WTC11 (cell line): ENCODE measurements around the gene NUP98. TPM values are rescaled to one million over a fixed set of nuclear protein-coding genes. Genes with fewer than 3 reads are reported as not detected.

ENCODE experiments used
- ATAC-seq: fragments of 200-7000 bp; cut with Tn5 transposase; 2 replicates; pipeline ENCODE4 v1.10.0; 2021; ENCODE audit warnings: mild to moderate bottlenecking, moderate library complexity
- Bru-seq: library from RNA; stranded (reverse); fragments of 400-500 nt; gene quantifications from one replicate; lab custom pipeline; 2021; lab: Mats Ljungman, UMichigan
- CTCF ChIA-PET: fragments of 300-600 bp; sonication (Branson Sonifier 250); formaldehyde crosslinking; loops from one replicate; lab custom pipeline; 2021; ENCODE audit warnings: antibody characterized with exemption; lab: Charles Lee
- POLR2A ChIA-PET: fragments of 350-600 bp; sonication (Branson Sonifier 250); formaldehyde crosslinking; loops from one replicate; lab custom pipeline; 2021; ENCODE audit warnings: antibody characterized with exemption; lab: Charles Lee
- DNase-seq: peaks from one replicate; pipeline ENCODE4 v3.0.0; 2021; ENCODE audit warnings: low spot score
- H3K27ac Mint-ChIP-seq: 2 replicates; pipeline ENCODE4 v1.8.0; 2021; ENCODE audit warnings: mixed read lengths
- H3K27me3 Mint-ChIP-seq: 2 replicates; pipeline ENCODE4 v1.8.0; 2021; ENCODE audit warnings: low read depth, mild to moderate bottlenecking, moderate library complexity, mixed read lengths
- H3K36me3 Mint-ChIP-seq: 2 replicates; pipeline ENCODE4 v1.8.0; 2021; ENCODE audit warnings: mixed read lengths
- H3K4me1 Mint-ChIP-seq: 2 replicates; pipeline ENCODE4 v1.8.0; 2022; ENCODE audit warnings: mixed read lengths
- H3K4me3 Mint-ChIP-seq: 2 replicates; pipeline ENCODE4 v1.8.0; 2021; ENCODE audit warnings: mild to moderate bottlenecking, moderate library complexity, mixed read lengths
- H3K9me3 Mint-ChIP-seq: 2 replicates; pipeline ENCODE4 v1.8.0; 2021; ENCODE audit warnings: mixed read lengths
- CDX4 ChIP-seq: fragments of 250-450 bp; sonication (Bioruptor Pico); IDR thresholded peaks from 2 replicates; pipeline ENCODE4 v1.9.0; 2021; ENCODE audit warnings: moderate library complexity, mild to moderate bottlenecking, inconsistent platforms, borderline replicate concordance
- CREB1 ChIP-seq: sonication (generic); formaldehyde crosslinking; IDR thresholded peaks from 2 replicates; pipeline ENCODE4 v1.8.0; 2023; ENCODE audit warnings: mild to moderate bottlenecking, missing genetic modification reagents
- E2F1 ChIP-seq: sonication (generic); formaldehyde crosslinking; IDR thresholded peaks from 2 replicates; pipeline ENCODE4 v1.8.0; 2022; ENCODE audit warnings: mild to moderate bottlenecking, missing genetic modification reagents
- ERG ChIP-seq: fragments of 250-450 bp; sonication (Bioruptor Pico); IDR thresholded peaks from 2 replicates; pipeline ENCODE4 v1.8.0; 2021; ENCODE audit warnings: mild to moderate bottlenecking
- ETV6 ChIP-seq: sonication (generic); formaldehyde crosslinking; IDR thresholded peaks from 2 replicates; pipeline ENCODE4 v1.8.1; 2022; ENCODE audit warnings: mild to moderate bottlenecking, missing genetic modification reagents
- FOXP1 ChIP-seq: sonication (generic); formaldehyde crosslinking; IDR thresholded peaks from 2 replicates; pipeline ENCODE4 v1.8.0; 2022; ENCODE audit warnings: missing genetic modification reagents, mild to moderate bottlenecking, moderate library complexity, borderline replicate concordance
- GABPB1 ChIP-seq: sonication (generic); formaldehyde crosslinking; IDR thresholded peaks from 2 replicates; pipeline ENCODE4 v1.8.1; 2023; ENCODE audit warnings: mild to moderate bottlenecking, missing genetic modification reagents
- MYBL2 ChIP-seq: sonication (generic); formaldehyde crosslinking; IDR thresholded peaks from 2 replicates; pipeline ENCODE4 v1.8.1; 2023; ENCODE audit warnings: mild to moderate bottlenecking, moderate library complexity, missing genetic modification reagents
- NFYB ChIP-seq: sonication (generic); formaldehyde crosslinking; conservative IDR thresholded peaks from 2 replicates; pipeline ENCODE4 v1.8.0; 2022; ENCODE audit warnings: low read depth, missing genetic modification reagents
- PRDM15 ChIP-seq: sonication (generic); formaldehyde crosslinking; IDR thresholded peaks from 2 replicates; pipeline ENCODE4 v1.8.0; 2022; ENCODE audit warnings: missing genetic modification reagents
- TCF7 ChIP-seq: sonication (generic); formaldehyde crosslinking; IDR thresholded peaks from 2 replicates; pipeline ENCODE4 v1.8.0; 2022; ENCODE audit warnings: mild to moderate bottlenecking, low read depth, missing genetic modification reagents, moderate library complexity
- TEAD1 ChIP-seq: sonication (generic); formaldehyde crosslinking; IDR thresholded peaks from 2 replicates; pipeline ENCODE4 v1.8.0; 2022; ENCODE audit warnings: mild to moderate bottlenecking, missing genetic modification reagents
- USF1 ChIP-seq: sonication (generic); formaldehyde crosslinking; IDR thresholded peaks from 2 replicates; pipeline ENCODE4 v1.8.0; 2022; ENCODE audit warnings: mild to moderate bottlenecking, missing genetic modification reagents
- ZBTB21 ChIP-seq: sonication (generic); formaldehyde crosslinking; IDR thresholded peaks from 2 replicates; pipeline ENCODE4 v1.8.1; 2023; ENCODE audit warnings: mild to moderate bottlenecking, missing genetic modification reagents, borderline replicate concordance
- ZNF317 ChIP-seq: sonication (generic); formaldehyde crosslinking; IDR thresholded peaks from 2 replicates; pipeline ENCODE4 v1.8.1; 2023; ENCODE audit warnings: low read depth, mild to moderate bottlenecking, moderate library complexity, missing genetic modification reagents, borderline replicate concordance
- ZNF416 ChIP-seq: fragments of 250-450 bp; sonication (Bioruptor Pico); IDR thresholded peaks from 2 replicates; pipeline ENCODE4 v1.9.0; 2021; ENCODE audit warnings: mild to moderate bottlenecking, inconsistent platforms
- ZSCAN18 ChIP-seq: fragments of 250-450 bp; sonication (Bioruptor Pico); IDR thresholded peaks from 2 replicates; pipeline ENCODE4 v2.1.2; 2022; ENCODE audit warnings: mild to moderate bottlenecking, moderate library complexity
- long read RNA-seq, 3 experiments: library from RNA in 1 of 3; library from capped mRNA in 1 of 3; library from polyadenylated mRNA in 1 of 3; unstranded in 2 of 3; stranded (forward) in 1 of 3; transcript quantifications; one replicate each; pipeline ENCODE4 v2.0.0, GENCODE V29; 2021
- total RNA-seq: library from RNA; stranded (reverse); gene quantifications from 3 replicates; pipeline ENCODE4 v1.2.3, GENCODE V29; 2021
- TF ChIP-seq, protein P1 (sequence below): fragments of 250-450 bp; sonication (Bioruptor Pico); conservative IDR thresholded peaks from 2 replicates; pipeline ENCODE4 v1.9.0; 2021; ENCODE audit warnings: mild to moderate bottlenecking
- TF ChIP-seq, protein P2 (sequence below): sonication (generic); formaldehyde crosslinking; IDR thresholded peaks from 2 replicates; pipeline ENCODE4 v1.8.1; 2022; ENCODE audit warnings: mild to moderate bottlenecking, moderate library complexity, missing genetic modification reagents
- TF ChIP-seq, protein P3 (sequence below): sonication (generic); formaldehyde crosslinking; IDR thresholded peaks from 2 replicates; pipeline ENCODE4 v1.8.1; 2023; ENCODE audit warnings: mild to moderate bottlenecking, missing genetic modification reagents

Gene NUP98
- total RNA-seq (81.3 to 91.4 TPM (median 81.4 TPM) in 3 replicates), Bru-seq, nascent RNA (percentile 86 among the genes with signal in this experiment)
- long read RNA-seq, experiment 1, full-length matches to known transcripts, result 145 of 321 reads
- long read RNA-seq, experiment 1, partial matches to known transcripts, result 100 of 321 reads
- long read RNA-seq, experiment 1, other reads (novel, unspliced or antisense), result 76 of 321 reads
- long read RNA-seq, experiment 2, full-length matches to known transcripts, result 12 of 68 reads
- long read RNA-seq, experiment 2, partial matches to known transcripts, result 45 of 68 reads
- long read RNA-seq, experiment 2, other reads (novel, unspliced or antisense), result 11 of 68 reads
- long read RNA-seq, experiment 3, partial matches to known transcripts, result 2 of 5 reads
- long read RNA-seq, experiment 3, other reads (novel, unspliced or antisense), result 3 of 5 reads

DNA sequence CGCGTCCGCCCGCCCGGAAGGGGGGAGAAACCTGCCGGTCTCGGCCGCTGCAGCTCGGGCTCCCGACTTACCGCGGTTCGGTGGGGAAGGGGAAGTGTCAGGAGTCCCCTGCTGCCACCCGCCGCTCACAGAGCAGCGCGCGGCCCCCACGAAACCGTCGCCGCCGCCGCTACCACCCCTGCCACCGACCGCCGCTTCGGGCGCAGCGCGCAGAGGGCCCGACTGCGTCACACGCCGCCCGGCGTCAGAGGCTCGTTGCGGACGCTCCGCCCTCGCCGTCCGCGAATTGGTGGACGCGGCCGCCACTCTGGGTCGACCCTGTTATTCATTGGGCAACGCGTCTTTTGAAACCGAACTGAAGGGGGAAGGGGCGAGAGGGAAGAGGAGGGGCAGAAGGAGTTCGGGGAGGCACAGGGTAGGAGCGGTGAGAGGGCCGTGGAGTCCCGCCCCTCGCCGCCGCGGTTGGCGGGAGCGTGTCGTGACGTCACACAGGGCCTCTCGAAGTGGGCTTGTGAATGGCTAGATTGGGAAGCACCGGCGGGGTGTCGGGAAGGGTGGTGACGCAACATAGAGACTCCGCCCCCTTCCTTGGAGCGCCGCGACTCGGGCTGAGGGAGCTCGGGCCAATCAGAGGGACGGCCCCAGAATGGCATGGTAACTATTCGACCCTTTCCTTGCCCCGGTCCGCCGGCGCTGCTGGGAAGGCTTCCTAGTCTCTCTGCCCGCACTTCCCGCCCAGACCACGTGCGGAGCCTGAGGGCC lies at the start of gene NUP98:
TSS of gene NUP98 (minus strand) at position 226 of the 762 bp plus-strand sequence. CDS start 15,437 bp downstream, outside the sequence.
- Mint-ChIP-seq H3K27ac (peak within 1 kb of the TSS; percentile 99), H3K27me3 (no peaks in the 10 kb centered on the region), H3K36me3 (peaks cover 24% of the 10 kb centered on the region), H3K4me3 (peak within 1 kb of the TSS; percentile 83), H3K9me3 (no peaks in the 10 kb centered on the region), H3K4me1 (peaks cover 17% of the 10 kb centered on the region)
- POLR2A ChIA-PET, result interaction anchor here (0.6 to 1.0 kb wide), 3 partner anchors 9 to 20 kb away, joined by 3 to 6 read pairs (median 3); no protein-coding TSS in a partner anchor
- CTCF ChIA-PET, result interaction anchor here (0.6 to 4.7 kb wide), 9 partner anchors 11 to 275 kb away, joined by 3 to 52 read pairs (median 4); partner anchors contain the start of genes PGAP2, RHOG and STIM1
- ATAC-seq, result peak; percentile 95
- peak; percentile 100 for DNase-seq
- TF ChIP-seq FOXP1 (CRISPR knock-in tag) (peak; percentile 77; the same call in 1 of the 2 replicates), ZBTB21 (peak; percentile 98), ETV6 (CRISPR knock-in tag) (peak; percentile 79), E2F1 (CRISPR knock-in tag) (0 out of 2 replicates have a peak, but pooled peaks have one; percentile 64), USF1 (CRISPR knock-in tag) (peak; percentile 91), CREB1 (peak; percentile 89), CDX4 (CRISPR knock-in tag) (no peak), ZSCAN18 (no peak), NFYB (CRISPR knock-in tag) (peak; percentile 96), TEAD1 (peak; percentile 32; the same call in 1 of the 2 replicates), ZNF317 (CRISPR knock-in tag) (peak; percentile 47; the same call in 1 of the 2 replicates), PRDM15 (no peak), ZNF416 (no peak), MYBL2 (peak; percentile 98), ERG (no peak), TCF7 (CRISPR knock-in tag) (0 out of 2 replicates have a peak, but pooled peaks have one; percentile 29), GABPB1 (CRISPR knock-in tag) (peak; percentile 69)
- TF ChIP-seq, protein P1, sequence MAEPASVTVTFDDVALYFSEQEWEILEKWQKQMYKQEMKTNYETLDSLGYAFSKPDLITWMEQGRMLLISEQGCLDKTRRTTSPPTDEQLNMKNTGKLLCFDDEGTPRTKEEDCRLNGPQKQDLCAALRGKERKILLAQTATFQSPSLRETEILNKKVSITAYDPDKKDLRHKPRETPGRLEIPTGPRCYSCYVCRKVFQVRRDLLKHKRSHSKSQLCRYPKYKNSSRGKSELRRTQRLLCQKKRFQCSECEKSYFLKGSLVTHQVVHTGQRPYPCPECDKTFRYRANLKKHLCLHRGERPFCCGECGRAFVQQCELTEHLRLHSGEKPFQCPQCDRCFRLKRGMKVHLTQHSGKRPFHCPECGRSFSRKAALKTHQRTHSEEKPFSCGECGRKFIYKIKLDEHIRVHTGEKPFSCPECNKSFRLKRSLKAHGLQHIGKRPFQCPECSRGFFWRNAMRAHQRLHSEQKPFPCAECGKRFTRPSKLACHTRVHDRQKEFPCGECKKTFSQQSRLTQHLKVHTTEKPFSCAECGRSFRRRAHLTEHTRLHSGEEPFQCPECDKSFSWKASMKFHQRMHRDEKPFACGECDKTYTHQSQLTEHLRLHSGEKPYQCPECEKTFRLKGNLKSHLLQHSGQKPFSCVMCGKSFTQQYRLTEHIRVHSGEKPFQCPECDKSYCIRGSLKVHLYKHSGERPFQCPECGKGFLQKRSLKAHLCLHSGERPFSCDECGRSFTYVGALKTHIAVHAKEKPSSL, result no peak
- TF ChIP-seq, protein P2, sequence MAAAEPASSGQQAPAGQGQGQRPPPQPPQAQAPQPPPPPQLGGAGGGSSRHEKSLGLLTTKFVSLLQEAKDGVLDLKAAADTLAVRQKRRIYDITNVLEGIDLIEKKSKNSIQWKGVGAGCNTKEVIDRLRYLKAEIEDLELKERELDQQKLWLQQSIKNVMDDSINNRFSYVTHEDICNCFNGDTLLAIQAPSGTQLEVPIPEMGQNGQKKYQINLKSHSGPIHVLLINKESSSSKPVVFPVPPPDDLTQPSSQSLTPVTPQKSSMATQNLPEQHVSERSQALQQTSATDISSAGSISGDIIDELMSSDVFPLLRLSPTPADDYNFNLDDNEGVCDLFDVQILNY (CRISPR knock-in tag), result peak; percentile 29
- TF ChIP-seq, protein P3, sequence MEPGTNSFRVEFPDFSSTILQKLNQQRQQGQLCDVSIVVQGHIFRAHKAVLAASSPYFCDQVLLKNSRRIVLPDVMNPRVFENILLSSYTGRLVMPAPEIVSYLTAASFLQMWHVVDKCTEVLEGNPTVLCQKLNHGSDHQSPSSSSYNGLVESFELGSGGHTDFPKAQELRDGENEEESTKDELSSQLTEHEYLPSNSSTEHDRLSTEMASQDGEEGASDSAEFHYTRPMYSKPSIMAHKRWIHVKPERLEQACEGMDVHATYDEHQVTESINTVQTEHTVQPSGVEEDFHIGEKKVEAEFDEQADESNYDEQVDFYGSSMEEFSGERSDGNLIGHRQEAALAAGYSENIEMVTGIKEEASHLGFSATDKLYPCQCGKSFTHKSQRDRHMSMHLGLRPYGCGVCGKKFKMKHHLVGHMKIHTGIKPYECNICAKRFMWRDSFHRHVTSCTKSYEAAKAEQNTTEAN (CRISPR knock-in tag), result peak; percentile 31; the same call in 1 of the 2 replicates
